HFF-Myc (cell line): ENCODE results near the gene SEPTIN10.

ENCODE experiments used
- DNase-seq: peaks from one replicate; pipeline ENCODE4 v3.0.0-alpha.2; 2011; ENCODE audit warnings: low read depth; ENCODE audit errors: extremely low read depth
- H3K4me3 ChIP-seq: replicated peaks from 2 replicates; pipeline ENCODE4 v1.5.1; 2011; ENCODE audit warnings: low read depth, mild to moderate bottlenecking, control low read depth, low read length
- CTCF ChIP-seq: IDR thresholded peaks from 2 replicates; pipeline ENCODE4 v1.5.1; 2012; ENCODE audit warnings: mild to moderate bottlenecking, low read depth, low read length, control low read depth; ENCODE audit errors: missing control alignments

The SEPTIN10 gene

GRCh38 chr2:109513230-109513629 is 100.5 kb downstream of the SEPTIN10 start:
- no peak for DNase-seq
- no peak for TF ChIP-seq CTCF
- no peak overlapping the region for H3K4me3 ChIP-seq

DNA sequence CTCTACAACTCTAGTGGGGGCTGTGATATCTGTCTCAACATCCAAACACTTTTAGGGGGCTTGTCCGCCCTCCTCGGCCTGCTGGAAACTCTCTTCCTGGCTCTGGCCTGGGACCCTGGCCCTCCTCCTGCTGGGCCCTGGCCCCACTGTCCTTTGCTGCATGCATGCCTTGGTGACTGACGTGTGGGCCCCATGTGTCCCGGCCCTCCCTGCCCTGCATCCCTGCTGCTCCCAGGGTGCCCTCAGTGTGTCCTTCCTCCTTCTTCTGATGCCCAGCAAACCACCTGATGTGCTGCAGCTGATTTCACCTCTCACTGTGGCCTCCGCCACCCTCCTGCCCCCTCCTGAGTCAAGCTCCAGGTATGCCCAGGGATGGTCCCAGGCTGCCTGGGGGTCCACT is 101.7 kb downstream of the SEPTIN10 start:
- DNase-seq = no peak
- no peak overlapping the region for H3K4me3 ChIP-seq
- no peak for TF ChIP-seq CTCF

- TF ChIP-seq CTCF = no peak
- no peak overlapping the region for H3K4me3 ChIP-seq
- DNase-seq = no peak
Observed at GRCh38 chr2:109511168-109511567, 102.6 kb downstream of the SEPTIN10 start.

- peak; percentile 96 for TF ChIP-seq CTCF
- no peak overlapping the region for H3K4me3 ChIP-seq
- DNase-seq = peak; percentile 61
Observed at GRCh38 chr2:109510136-109511028, 103.4 kb downstream of the SEPTIN10 start.

DNA sequence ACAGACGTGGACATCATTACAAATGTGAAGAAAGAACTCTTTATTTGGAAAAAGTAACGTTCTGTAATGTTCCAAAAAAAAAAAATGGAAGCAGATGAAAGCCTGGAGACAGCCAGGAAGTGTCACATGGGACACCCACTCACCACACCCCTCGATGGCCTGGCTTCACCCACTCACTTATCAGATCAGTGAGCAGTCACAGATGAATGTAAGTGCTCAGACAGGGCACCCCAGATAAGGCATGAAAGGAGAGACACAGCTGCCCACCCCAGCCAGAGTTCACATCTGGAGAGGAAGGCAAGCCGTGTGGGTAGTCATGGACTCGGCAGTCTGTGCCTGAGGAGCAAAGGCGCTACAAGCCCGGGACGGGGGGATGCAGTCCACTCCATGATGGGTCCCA is 105.2 kb downstream of the SEPTIN10 start:
- TF ChIP-seq CTCF = no peak
- no peak overlapping the region for H3K4me3 ChIP-seq
- no peak for DNase-seq

DNA sequence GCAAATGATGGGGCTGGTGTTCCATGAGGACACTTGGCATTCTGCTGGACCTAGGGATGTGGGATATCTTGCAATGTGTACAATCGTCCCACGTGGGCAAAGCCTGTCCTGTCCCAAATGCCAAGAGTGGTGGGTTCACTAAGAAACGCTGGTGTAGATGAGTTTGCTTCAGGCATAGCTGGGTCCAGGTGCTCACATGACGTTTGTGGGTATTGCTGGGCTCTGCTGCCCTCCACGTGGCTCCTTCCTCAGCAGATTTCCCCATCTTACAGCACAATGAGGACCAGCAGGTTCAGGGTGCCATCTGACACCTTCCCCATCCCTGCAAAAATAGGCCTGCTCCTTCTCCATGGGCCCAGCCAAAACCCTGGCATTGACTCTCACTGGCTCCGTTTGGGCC is 105.9 kb downstream of the SEPTIN10 start:
- no peak overlapping the region for H3K4me3 ChIP-seq
- no peak for TF ChIP-seq CTCF
- no peak for DNase-seq
